HG03135 (cell line): Measurements from ENCODE around the gene CXCL6.

Experiments
- ATAC-seq: cut with Tn5 transposase; IDR thresholded peaks from one replicate; pipeline ENCODE4 v1.9.1; 2021; ENCODE audit warnings: mild to moderate bottlenecking, moderate library complexity; ENCODE audit not compliant: unreplicated experiment

CXCL6 gene

GRCh38 chr4:73865431-73866096, 29.1 kb downstream of the CXCL6 start:
- no peak for ATAC-seq

DNA sequence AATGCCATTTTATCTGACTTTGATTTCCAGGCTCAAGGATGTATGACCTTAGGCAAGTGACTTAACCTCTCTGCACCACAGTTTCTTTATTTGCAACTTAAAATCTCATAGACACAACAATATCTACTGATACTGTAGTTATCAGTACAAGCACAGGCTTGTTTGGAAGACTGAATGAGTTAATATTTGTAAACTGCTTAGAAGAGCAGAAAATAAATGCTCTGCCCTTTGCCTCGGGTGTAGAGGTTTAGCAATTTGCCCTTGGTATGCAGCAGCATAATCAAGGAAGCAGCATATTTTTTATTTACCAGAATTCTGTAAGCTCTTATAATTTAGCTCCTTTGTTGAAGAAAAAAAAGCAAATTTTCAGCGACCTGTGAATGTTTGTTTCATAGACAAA, 29.8 kb downstream of the CXCL6 start:
- ATAC-seq, result no peak

- no peak for ATAC-seq
Observed at GRCh38 chr4:73867783-73868182, 31.3 kb downstream of the CXCL6 start.

GRCh38 chr4:73868206-73869129, 32.0 kb downstream of the CXCL6 start:
- no peak for ATAC-seq

DNA sequence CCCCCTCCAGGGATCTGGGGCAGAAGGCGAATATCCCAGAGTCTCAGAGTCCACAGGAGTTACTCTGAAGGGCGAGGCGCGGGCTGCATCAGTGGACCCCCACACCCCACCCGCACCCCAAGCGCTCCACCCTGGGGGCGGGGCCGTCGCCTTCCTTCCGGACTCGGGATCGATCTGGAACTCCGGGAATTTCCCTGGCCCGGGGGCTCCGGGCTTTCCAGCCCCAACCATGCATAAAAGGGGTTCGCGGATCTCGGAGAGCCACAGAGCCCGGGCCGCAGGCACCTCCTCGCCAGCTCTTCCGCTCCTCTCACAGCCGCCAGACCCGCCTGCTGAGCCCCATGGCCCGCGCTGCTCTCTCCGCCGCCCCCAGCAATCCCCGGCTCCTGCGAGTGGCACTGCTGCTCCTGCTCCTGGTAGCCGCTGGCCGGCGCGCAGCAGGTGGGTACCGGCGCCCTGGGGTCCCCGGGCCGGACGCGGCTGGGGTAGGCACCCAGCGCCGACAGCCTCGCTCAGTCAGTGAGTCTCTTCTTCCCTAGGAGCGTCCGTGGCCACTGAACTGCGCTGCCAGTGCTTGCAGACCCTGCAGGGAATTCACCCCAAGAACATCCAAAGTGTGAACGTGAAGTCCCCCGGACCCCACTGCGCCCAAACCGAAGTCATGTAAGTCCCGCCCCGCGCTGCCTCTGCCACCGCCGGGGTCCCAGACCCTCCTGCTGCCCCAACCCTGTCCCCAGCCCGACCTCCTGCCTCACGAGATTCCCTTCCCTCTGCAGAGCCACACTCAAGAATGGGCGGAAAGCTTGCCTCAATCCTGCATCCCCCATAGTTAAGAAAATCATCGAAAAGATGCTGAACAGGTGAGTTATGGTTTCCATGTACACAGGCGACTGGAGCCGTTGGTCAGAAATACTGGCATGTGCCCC, 32.9 kb downstream of the CXCL6 start, which contains the start of gene CXCL1:
Gene CXCL1 (plus strand): TSS at position 264 of the 926 bp plus-strand sequence. CDS start 78 bp downstream, at position 342.
- no peak for ATAC-seq

DNA sequence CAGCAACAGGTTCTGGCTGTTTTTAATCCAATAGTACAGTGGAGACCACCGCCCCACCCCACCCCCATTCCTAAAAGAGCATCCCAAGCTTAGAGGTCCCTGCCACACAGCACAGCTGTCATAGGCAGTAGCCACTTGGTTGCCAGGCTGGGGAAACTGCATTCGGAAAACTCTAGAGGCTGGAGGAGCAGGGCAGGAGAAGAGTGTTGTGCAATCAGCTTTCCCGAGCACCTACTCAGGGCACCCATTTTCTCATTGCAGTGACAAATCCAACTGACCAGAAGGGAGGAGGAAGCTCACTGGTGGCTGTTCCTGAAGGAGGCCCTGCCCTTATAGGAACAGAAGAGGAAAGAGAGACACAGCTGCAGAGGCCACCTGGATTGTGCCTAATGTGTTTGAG, 33.8 kb downstream of the CXCL6 start:
- no peak for ATAC-seq

DNA sequence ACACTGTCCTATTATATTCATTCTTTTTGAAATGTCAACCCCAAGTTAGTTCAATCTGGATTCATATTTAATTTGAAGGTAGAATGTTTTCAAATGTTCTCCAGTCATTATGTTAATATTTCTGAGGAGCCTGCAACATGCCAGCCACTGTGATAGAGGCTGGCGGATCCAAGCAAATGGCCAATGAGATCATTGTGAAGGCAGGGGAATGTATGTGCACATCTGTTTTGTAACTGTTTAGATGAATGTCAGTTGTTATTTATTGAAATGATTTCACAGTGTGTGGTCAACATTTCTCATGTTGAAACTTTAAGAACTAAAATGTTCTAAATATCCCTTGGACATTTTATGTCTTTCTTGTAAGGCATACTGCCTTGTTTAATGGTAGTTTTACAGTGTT, 34.3 kb downstream of the CXCL6 start:
- no peak for ATAC-seq

DNA sequence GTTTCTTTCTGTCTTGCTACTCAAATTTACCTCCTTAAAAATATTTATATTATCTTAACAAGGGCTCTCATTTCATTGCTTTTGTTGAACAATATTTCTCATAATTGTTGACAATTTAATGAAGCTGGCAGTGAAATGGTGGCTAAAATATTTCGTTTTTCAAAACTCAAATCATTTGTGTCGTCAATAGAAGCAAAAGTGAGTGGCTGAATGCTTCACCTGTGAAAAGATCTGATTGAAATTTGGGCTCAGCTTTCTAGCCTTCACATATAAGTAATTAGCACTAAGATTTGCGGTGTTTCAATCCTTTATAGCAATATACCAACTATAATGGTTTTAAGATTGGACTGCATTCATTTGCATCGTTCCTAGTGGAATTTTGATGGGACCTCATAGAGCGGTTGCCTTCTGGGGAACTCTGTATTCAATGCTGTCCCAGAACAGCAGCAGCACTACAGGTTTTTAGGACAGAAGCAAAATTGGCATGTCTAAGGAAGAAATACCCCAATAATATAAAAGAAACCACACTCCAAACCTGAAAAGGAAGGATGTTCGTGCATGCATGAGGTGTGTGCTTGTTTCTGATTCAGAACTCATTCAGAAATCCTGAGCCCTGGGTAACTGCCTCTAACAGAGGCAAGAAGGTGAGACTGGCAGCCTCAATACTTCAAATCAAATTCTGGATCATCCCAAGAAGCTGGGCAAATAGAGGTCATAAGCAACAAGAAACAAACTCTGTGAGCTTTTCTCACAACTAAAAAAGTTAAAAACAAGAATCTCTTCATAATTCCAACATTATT, 35.2 kb downstream of the CXCL6 start:
- ATAC-seq, result no peak

DNA sequence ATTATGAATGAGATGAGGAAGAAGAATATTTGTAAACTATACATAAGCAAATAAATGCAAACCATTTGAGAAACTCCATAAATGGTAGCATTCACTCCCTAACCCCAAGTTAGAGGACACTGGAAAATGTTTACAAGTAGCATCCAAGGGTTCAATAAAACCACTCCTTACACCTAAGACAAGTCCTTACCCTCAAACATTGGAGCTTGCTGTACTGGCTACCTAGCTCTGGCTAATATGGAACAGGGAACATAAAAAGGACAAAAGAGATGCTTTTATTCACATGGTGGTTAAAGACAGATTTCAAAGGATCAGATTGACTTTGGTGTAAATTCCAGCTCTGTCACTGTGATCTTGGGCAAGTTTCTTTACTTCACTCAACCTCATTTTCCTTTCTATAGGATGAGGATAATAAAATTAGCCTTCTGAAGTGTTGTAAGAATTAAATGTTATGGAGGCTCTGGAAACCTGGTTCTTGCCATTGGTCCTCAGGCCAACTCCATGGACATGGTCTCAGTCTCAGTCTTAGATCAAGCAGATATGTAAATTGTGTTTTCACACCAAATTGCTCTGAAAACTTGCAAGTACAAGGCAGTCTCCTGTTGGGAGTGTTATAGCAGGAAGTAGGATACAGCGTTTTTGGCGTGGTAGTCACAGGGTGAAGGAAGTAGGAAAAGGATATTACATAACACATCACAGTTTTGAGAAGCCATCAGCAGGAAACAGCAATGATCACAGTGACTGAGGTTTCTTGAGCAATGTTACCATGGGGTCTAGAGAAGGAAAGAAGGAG, 36.0 kb downstream of the CXCL6 start:
- ATAC-seq, result no peak

DNA sequence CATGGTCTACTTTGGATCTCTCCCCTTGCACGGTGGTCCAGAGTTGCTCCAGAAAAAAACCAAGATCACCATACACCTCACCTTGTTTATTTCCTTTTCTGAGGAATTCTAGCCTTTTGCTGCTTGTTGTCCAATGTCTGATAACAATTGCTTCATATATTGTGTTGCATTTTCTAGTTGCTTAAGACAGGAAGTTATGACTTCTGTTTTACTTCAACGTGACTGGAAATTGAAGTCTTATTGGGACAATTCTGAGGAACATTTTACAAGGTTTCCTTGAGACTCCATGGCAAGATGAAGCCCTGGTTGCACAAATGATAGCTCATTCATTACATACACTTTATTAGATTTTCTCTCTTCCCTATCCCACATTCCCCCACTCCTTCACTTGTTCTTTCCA, 37.9 kb downstream of the CXCL6 start:
- ATAC-seq, result no peak

GRCh38 chr4:73875401-73875800, 38.9 kb downstream of the CXCL6 start:
- no peak for ATAC-seq

GRCh38 chr4:73883306-73883705, 46.8 kb downstream of the CXCL6 start:
- ATAC-seq, result no peak

DNA sequence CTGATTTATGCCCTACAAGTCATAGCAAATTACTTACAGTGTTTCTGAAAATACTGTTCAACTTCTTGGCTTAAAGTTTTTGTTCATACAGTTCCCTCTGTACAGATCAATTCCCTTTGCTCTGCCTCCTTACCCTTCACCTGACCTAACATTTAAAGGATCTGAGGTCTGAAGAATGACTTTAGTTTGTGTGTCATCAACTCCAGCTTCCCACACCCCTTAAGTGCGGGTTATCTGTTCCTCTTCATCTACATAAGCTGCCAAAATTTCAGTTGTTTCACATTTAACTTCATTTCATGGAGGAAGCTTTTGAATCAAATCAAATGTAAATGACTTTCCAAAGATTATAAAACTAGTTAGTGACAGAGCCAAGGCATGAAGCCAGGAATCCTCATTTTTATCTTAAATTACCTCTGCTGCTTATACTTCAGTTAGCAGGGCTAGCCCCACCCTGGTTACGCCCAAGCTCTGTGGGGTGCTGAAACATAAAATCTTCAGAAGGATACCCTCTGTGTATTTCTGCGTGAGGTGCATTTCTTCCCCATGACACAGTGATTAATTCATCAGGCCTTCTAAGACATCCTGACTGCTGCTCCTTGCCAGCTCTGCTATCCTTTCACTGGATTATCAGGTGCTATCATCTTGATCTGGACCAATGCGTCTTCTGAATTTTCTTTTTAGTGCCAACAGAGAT, 49.2 kb downstream of the CXCL6 start:
- ATAC-seq, result no peak
